Posterior cingulate gyrus (tissue), 11 donors: ENCODE measurements around the gene AVPI1.
A peak's percentile ranks its signal among the peaks of the same experiment; 100 is the strongest.

Experiments
- DNase-seq, 10 donors: peaks; one replicate each; pipeline versions ENCODE4 v3.0.0 to v3.0.0-alpha.2; 2020 to 2021; ENCODE audit warnings: mixed read lengths in 3 of 10
- intact Hi-C: fragments of 100-400 bp; cut with DNase I; formaldehyde crosslinking; loops from one replicate; pipeline ENCODE4 v1.15.1; 2023

The AVPI1 gene

GRCh38 chr10:97686962-97687784 is at the start of gene AVPI1:
Gene AVPI1 (minus strand): TSS chr10:97687241. CDS start chr10:97679905, 7,336 bp downstream.
- intact Hi-C loops = loop anchor here (1.0 kb wide), 1 partner anchor 47 kb away; the partner anchor contains the start of gene PI4K2A

DNA sequence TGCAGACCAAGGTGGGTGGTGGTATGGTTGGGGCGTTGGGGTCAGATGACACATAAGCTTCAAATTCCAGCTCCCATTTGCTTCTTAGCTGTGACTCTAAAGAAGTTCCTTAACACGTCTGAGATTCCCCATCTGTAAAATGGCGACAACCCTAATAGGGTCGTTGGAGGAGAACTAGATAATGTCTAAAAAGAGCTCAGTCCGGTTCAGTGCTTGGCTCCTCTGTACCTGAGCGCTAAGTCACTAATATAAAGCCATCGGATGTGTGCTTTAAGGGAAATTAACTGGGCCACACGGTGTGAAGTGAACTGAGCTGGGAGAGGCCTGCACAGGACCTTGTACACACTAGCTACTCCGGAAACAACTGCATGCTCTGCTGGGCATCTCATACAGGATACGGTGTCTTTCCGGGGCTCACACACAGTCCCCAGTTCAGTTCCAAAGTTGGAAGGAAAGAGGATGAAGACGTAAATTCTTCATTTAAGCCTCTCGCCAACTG is 49.4 kb upstream of the AVPI1 start:
- no peak for DNase-seq
- intact Hi-C loops = loop anchor here (5.0 kb wide), 1 partner anchor 164 kb away; the partner anchor contains the start of gene ANKRD2

More at GRCh38 chr10:97686962-97687784, at the start of gene AVPI1:
- DNase-seq = peak; percentile 83 to 99 (median 92)

- DNase-seq = peak in 1 of 10 donors; percentile 22
- intact Hi-C loops = no loop called here
These were observed 47.0 kb upstream of the AVPI1 start for GRCh38 chr10:97734021-97734420.

DNA sequence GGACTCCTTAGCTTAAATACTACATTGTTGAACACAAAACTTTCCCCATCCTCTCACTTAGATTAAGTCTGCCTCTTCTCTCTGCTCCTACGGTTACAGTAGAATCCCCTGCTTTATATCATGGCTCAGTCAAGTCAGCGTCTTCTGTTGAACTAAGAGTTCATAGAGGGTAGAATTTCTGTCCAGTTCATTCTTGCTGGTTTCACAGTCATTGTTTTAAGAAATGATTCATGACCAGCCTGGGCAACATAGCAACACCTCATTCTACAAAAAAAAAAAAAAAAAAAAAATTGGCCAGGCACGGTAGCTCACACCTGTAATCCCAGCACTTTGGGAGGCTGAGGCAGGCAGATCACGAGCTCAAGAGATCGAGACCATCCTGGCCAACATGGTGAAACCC is 46.2 kb upstream of the AVPI1 start:
- DNase-seq = peak in 1 of 10 donors; percentile 10

GRCh38 chr10:97732052-97732359 is 45.0 kb upstream of the AVPI1 start:
- intact Hi-C loops = no loop called here
- DNase-seq = no peak

More for the DNA sequence above, 46.2 kb upstream of the AVPI1 start:
- intact Hi-C loops = no loop called here

DNA sequence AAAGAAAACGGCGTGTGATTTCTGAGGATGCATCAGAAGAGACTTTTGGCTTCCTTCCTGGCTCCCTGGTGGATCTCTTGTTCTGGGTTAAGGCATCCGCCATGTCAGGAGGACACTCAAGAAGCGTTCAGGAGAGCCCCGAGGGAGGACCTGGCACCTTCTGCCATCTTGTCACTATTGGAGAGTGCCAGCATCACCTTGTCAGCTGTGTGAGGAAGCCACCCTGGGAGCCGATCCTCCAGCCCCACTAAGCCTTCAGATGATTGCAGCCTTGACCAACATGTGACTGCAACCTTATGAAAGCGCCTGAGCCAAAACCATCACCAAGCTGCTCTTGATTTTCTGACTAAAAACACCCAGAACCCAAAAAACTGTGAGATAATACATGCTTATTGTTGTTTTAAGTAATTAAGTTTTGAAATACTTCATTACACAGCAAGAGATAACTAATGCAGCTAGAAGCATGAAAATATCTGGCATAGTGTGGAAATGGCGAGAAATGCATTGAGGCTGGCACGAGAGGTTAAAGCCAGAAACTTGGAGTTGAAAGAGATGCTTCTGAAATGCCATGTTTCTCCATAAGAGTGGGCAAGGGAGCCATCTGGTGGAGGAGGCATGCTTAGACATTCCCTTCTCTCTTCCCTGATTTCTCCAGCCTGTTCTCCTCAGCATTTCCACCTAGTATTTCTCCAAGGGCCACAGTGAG is 44.5 kb upstream of the AVPI1 start:
- intact Hi-C loops = loop anchor here (1.0 kb wide), 2 partner anchors 22 to 54 kb away; no protein-coding TSS in a partner anchor
- peak in 6 of 10 donors; percentile 55 to 89 (median 75) for DNase-seq

GRCh38 chr10:97729014-97729413 is 42.0 kb upstream of the AVPI1 start:
- intact Hi-C loops = no loop called here
- no peak for DNase-seq

DNA sequence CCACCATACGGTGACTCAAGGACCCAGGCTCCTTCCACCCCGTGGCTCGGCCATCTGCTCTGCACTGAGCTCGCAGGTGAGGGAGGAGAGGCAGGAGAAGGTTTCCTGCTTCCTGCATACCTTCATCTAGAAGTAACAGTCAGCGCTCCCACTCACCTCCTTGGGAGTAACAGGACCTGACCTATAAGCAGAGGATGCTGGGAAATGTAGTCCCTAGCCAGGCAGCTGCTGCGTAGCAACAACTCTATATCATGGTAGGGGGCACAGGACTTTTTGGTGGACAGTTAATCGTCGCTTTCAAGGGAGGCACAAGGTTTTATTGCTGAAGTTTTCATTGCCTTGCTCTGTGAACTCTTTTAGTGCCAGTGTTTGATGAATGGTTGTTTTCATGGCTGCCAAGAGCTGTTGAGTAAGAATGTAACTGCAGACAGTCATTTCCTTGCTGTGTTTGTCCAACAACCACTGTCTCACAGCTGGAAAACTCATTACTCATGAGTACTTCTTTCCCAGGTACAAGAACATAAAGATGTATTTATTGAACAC is 39.7 kb upstream of the AVPI1 start:
- DNase-seq = no peak
- intact Hi-C loops = no loop called here

- DNase-seq = no peak
- intact Hi-C loops = no loop called here
These were observed 37.4 kb upstream of the AVPI1 start for GRCh38 chr10:97724341-97724941.

DNA sequence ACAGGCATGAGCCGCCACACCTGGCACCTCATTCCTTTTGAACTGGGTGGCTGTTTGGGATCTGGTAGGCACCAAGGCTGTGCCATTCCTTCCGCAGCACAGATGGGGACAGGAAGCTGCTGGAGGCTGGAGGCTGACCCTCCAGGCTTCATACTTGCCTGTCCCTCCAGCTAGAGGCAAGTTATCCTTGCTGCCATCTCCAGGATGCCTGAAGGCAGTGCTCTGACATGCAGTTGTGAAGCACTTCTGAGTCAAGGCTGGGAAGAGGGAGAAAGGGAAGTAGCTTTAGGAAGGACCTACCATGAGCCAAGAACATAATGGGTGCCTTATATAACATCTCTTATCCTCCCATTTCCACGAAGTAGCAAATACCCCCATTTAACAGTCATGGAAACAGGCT is 36.0 kb upstream of the AVPI1 start:
- intact Hi-C loops = no loop called here
- DNase-seq = no peak

- peak in 1 of 10 donors; percentile 15 for DNase-seq
- intact Hi-C loops = no loop called here
These were observed 35.1 kb upstream of the AVPI1 start for GRCh38 chr10:97721871-97722780.

DNA sequence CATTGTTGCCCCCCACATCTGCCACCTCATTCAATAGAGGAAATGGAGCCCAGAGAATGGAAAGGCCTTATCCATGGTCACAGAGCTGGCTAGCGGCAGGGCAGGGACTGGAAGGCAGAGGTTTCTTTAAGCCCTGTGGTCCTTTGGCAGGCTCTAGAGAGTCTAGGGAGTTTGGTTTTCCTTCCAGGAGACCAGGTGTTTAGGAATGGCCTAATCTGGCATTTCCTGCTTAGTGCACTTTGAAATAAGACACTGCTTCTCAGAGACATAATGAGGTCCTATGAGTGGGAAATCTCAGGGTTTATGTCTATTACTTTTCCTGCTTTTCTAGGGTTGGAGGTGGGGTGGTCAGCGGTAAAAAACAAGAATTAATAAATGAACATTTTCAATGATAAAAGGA is 32.6 kb upstream of the AVPI1 start:
- intact Hi-C loops = no loop called here
- no peak for DNase-seq

- DNase-seq = no peak
- intact Hi-C loops = no loop called here
These were observed 31.7 kb upstream of the AVPI1 start for GRCh38 chr10:97718659-97719142.

DNA sequence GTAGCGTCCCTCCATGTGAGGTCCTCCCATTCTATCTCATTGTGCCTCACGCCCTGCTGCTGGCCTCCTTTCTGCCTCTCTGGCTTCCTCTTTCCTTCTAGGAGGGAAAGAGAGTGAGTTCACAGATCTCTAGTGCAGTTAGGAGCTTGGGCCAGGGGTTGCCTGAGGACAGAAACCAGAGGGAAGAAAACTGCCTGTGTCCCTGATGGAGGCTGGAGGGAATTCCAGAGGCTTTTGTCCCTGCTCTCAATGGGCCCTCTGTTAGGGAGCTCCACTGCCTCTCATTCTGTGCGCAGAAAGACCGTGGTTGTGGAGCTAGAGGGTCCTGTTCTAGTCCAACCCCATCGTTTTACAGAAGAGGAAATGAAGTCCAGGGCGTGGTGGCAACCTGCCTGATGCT is 31.1 kb upstream of the AVPI1 start:
- intact Hi-C loops = no loop called here
- peak in 8 of 10 donors; percentile 33 to 89 (median 54) for DNase-seq

GRCh38 chr10:97717627-97718026 is 30.6 kb upstream of the AVPI1 start:
- intact Hi-C loops = no loop called here
- DNase-seq = peak in 1 of 10 donors; percentile 53

DNA sequence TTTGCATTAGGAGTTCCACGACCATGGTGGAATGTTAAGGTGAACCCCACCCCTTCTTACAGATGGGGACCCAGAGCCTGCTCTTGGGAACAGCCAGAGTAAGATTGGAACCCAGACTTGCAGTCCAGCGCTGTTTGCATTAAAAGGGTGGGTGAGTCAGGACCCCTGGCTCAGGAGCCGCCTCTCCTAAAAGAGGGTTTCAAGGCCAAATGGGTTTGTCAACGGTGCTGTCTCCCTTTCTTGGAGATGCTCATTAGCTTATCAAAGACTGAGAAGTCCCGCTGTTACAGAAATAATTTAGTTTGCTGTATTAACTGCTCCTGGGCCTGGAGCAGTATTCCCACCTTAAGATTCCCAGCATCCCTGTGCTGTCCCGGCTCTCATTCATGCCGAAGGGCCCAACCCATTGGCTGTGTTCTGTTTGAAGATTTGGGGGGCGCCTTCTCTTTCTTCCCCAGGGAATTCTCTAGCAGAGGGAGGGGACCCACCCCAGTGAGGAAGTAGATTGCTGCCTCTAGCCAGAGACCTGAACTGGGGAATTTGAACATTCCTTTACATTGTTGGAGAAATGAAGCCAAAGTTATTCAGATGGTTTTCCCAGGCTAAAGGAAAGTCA is 28.3 kb upstream of the AVPI1 start:
- DNase-seq = peak in 1 of 10 donors; percentile 25
- intact Hi-C loops = no loop called here

- DNase-seq = peak in 8 of 10 donors; percentile 28 to 92 (median 36)
- intact Hi-C loops = no loop called here
These were observed 27.6 kb upstream of the AVPI1 start for GRCh38 chr10:97714401-97715258.

GRCh38 chr10:97713826-97714400 is 26.9 kb upstream of the AVPI1 start:
- intact Hi-C loops = no loop called here
- peak; percentile 58 to 96 (median 75) for DNase-seq
